Peyer's patch (tissue), 4 donors: ENCODE results near the gene STRN4.

Experiments
- POLR2A ChIP-seq, 2 donors: fragments of 450-650 bp; IDR thresholded peaks; one replicate each; pipeline ENCODE4 v1.5.1; 2017; ENCODE audit warnings: antibody characterized with exemption in 2 of 2, mild to moderate bottlenecking in 2 of 2, moderate library complexity in 2 of 2
- TF ChIP-seq, protein P1 (sequence below), 6 experiments: fragments of 450-650 bp in 4 of 6; fragments of 200-600 bp in 2 of 6; sonication (generic) in 1 of 6; IDR thresholded peaks; one replicate each; pipeline ENCODE4 v1.5.1; 2017 to 2019; ENCODE audit warnings: antibody characterized with exemption in 6 of 6, mild to moderate bottlenecking in 3 of 6, moderate library complexity in 1 of 6

GRCh38 chr19:46691948-46692347, 54.3 kb downstream of the STRN4 start:
- TF ChIP-seq, protein P1, sequence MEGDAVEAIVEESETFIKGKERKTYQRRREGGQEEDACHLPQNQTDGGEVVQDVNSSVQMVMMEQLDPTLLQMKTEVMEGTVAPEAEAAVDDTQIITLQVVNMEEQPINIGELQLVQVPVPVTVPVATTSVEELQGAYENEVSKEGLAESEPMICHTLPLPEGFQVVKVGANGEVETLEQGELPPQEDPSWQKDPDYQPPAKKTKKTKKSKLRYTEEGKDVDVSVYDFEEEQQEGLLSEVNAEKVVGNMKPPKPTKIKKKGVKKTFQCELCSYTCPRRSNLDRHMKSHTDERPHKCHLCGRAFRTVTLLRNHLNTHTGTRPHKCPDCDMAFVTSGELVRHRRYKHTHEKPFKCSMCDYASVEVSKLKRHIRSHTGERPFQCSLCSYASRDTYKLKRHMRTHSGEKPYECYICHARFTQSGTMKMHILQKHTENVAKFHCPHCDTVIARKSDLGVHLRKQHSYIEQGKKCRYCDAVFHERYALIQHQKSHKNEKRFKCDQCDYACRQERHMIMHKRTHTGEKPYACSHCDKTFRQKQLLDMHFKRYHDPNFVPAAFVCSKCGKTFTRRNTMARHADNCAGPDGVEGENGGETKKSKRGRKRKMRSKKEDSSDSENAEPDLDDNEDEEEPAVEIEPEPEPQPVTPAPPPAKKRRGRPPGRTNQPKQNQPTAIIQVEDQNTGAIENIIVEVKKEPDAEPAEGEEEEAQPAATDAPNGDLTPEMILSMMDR (IDR thresholded peaks at IDR 0.05) = no peak
- TF ChIP-seq POLR2A (IDR thresholded peaks at IDR 0.05) = no peak
